H9 (cell line): ENCODE data around the gene ST14. TPM values are rescaled to one million over a fixed set of nuclear protein-coding genes. Genes with fewer than 3 reads are reported as not detected.

Experiments
- DNase-seq: peaks from one replicate; pipeline ENCODE4 v3.0.0-alpha.2; 2017
- H2AFZ ChIP-seq: one replicate; pipeline ENCODE4 v1.6.1; 2013; ENCODE audit warnings: mild to moderate bottlenecking, low read length, control low read depth, moderate library complexity
- H2AK5ac ChIP-seq: 2 replicates; pipeline ENCODE4 v1.6.1; 2013; ENCODE audit warnings: low read length, control low read depth, mixed read lengths; ENCODE audit not compliant: insufficient read length
- H2BK120ac ChIP-seq: one replicate; pipeline ENCODE4 v1.6.1; 2013; ENCODE audit warnings: low read depth, mild to moderate bottlenecking, low read length, control low read depth, inconsistent platforms; ENCODE audit not compliant: poor library complexity, severe bottlenecking
- H2BK12ac ChIP-seq: 2 replicates; pipeline ENCODE4 v1.6.1; 2013; ENCODE audit warnings: low read length, control low read depth, mixed read lengths, low read depth; ENCODE audit not compliant: insufficient read length
- H2BK15ac ChIP-seq: 2 replicates; pipeline ENCODE4 v1.6.1; 2013; ENCODE audit warnings: low read depth, low read length, control low read depth
- H2BK20ac ChIP-seq: one replicate; pipeline ENCODE4 v1.6.1; 2013; ENCODE audit warnings: low read depth, mild to moderate bottlenecking, low read length, control low read depth, inconsistent platforms; ENCODE audit not compliant: poor library complexity, severe bottlenecking
- H2BK5ac ChIP-seq: 2 replicates; pipeline ENCODE4 v1.6.1; 2013; ENCODE audit warnings: low read length, control low read depth, mixed read lengths; ENCODE audit not compliant: insufficient read length
- H3K14ac ChIP-seq: 2 replicates; pipeline ENCODE4 v1.6.1; 2013; ENCODE audit warnings: low read length, control low read depth; ENCODE audit not compliant: insufficient read depth
- H3K18ac ChIP-seq: 2 replicates; pipeline ENCODE4 v1.6.1; 2013; ENCODE audit warnings: low read depth, mild to moderate bottlenecking, mixed read lengths, low read length, control low read depth; ENCODE audit not compliant: insufficient read length
- H3K23ac ChIP-seq: 2 replicates; pipeline ENCODE4 v1.6.1; 2013; ENCODE audit warnings: low read length, control low read depth, mixed read lengths, low read depth; ENCODE audit not compliant: insufficient read length
- H3K23me2 ChIP-seq: 2 replicates; pipeline ENCODE4 v1.6.1; 2013; ENCODE audit warnings: low read depth, mild to moderate bottlenecking, mixed read lengths, low read length, control low read depth; ENCODE audit not compliant: insufficient read length, poor library complexity, severe bottlenecking
- H3K27ac ChIP-seq: 2 replicates; pipeline ENCODE4 v1.5.1; 2013; ENCODE audit warnings: low read length, control low read depth, mixed read lengths, low read depth; ENCODE audit not compliant: insufficient read length
- H3K27me3 ChIP-seq: 2 replicates; pipeline ENCODE4 v1.6.1; 2013; ENCODE audit warnings: low read length, control low read depth, inconsistent platforms; ENCODE audit not compliant: insufficient read depth
- H3K4ac ChIP-seq: 2 replicates; pipeline ENCODE4 v1.6.1; 2013; ENCODE audit warnings: low read depth, mild to moderate bottlenecking, control low read depth, inconsistent platforms, low read length, moderate library complexity
- H3K4me1 ChIP-seq: 2 replicates; pipeline ENCODE4 v1.6.1; 2013; ENCODE audit warnings: low read length, control low read depth, inconsistent platforms; ENCODE audit not compliant: insufficient read depth
- H3K4me2 ChIP-seq: 2 replicates; pipeline ENCODE4 v1.6.1; 2013; ENCODE audit warnings: low read length, control low read depth, mixed read lengths; ENCODE audit not compliant: insufficient read length, insufficient read depth
- H3K56ac ChIP-seq: 2 replicates; pipeline ENCODE4 v1.6.1; 2013; ENCODE audit warnings: low read depth, mild to moderate bottlenecking, mixed read lengths, low read length, control low read depth; ENCODE audit not compliant: insufficient read length
- H3K79me1 ChIP-seq: 2 replicates; pipeline ENCODE4 v1.6.1; 2013; ENCODE audit warnings: low read depth, mild to moderate bottlenecking, moderate library complexity, low read length, control low read depth, inconsistent platforms; ENCODE audit not compliant: insufficient read depth, poor library complexity, severe bottlenecking
- H3K79me2 ChIP-seq: 2 replicates; pipeline ENCODE4 v1.6.1; 2013; ENCODE audit warnings: low read length, control low read depth, inconsistent platforms; ENCODE audit not compliant: insufficient read depth
- H3K9ac ChIP-seq: 2 replicates; pipeline ENCODE4 v1.6.1; 2013; ENCODE audit warnings: low read length, control low read depth, mixed read lengths; ENCODE audit not compliant: insufficient read length; ENCODE audit errors: extremely low read depth
- H3K9me3 ChIP-seq: one replicate; pipeline ENCODE4 v1.6.1; 2013; ENCODE audit warnings: low read depth, low read length, inconsistent platforms; ENCODE audit not compliant: control insufficient read depth
- H3T11ph ChIP-seq: one replicate; pipeline ENCODE4 v1.6.1; 2013; ENCODE audit warnings: mild to moderate bottlenecking, low read length, control low read depth, inconsistent platforms
- H4K20me1 ChIP-seq: one replicate; pipeline ENCODE4 v1.6.1; 2013; ENCODE audit not compliant: control insufficient read depth, insufficient read length, insufficient read depth
- H4K5ac ChIP-seq: 2 replicates; pipeline ENCODE4 v1.6.1; 2013; ENCODE audit warnings: low read depth, mild to moderate bottlenecking, mixed read lengths, low read length, control low read depth; ENCODE audit not compliant: insufficient read length
- H4K8ac ChIP-seq: replicated peaks from 2 replicates; pipeline ENCODE4 v1.6.1; 2013; ENCODE audit warnings: low read length, control low read depth, mixed read lengths, low read depth; ENCODE audit not compliant: insufficient read length
- H4K91ac ChIP-seq: 2 replicates; pipeline ENCODE4 v1.6.1; 2013; ENCODE audit warnings: low read depth, mild to moderate bottlenecking, moderate library complexity, mixed read lengths, low read length, control low read depth; ENCODE audit not compliant: insufficient read length
- H3K27ac Mint-ChIP-seq, 3 experiments: 2 replicates in 2 of 3; 3 replicates in 1 of 3; pipeline ENCODE4 v1.8.0; 2020 to 2021; ENCODE audit warnings: mixed read lengths in 3 of 3, mild to moderate bottlenecking in 1 of 3, moderate library complexity in 1 of 3
- H3K27me3 Mint-ChIP-seq: 2 replicates; pipeline ENCODE4 v1.8.0; 2021; ENCODE audit warnings: low read depth, mild to moderate bottlenecking, moderate library complexity, mixed read lengths
- H3K36me3 Mint-ChIP-seq, 3 experiments: 2 replicates in 2 of 3; 3 replicates in 1 of 3; pipeline ENCODE4 v1.8.0; 2020 to 2021; ENCODE audit warnings: low read depth in 3 of 3, mixed read lengths in 3 of 3; ENCODE audit not compliant: insufficient read depth in 1 of 3
- H3K4me1 Mint-ChIP-seq, 2 experiments: 2 replicates each; pipeline ENCODE4 v1.8.0; 2020; ENCODE audit warnings: mixed read lengths in 2 of 2
- H3K4me3 Mint-ChIP-seq, 2 experiments: 2 replicates in 1 of 2; 3 replicates in 1 of 2; pipeline ENCODE4 v1.8.0; 2020 to 2021; ENCODE audit warnings: mild to moderate bottlenecking in 2 of 2, mixed read lengths in 2 of 2, moderate library complexity in 1 of 2
- H3K9me3 Mint-ChIP-seq, 2 experiments: 2 replicates in 1 of 2; 3 replicates in 1 of 2; pipeline ENCODE4 v1.8.0; 2020; ENCODE audit warnings: mild to moderate bottlenecking in 2 of 2, mixed read lengths in 2 of 2, moderate library complexity in 1 of 2
- WGBS: extraction: QIAGEN DNeasy Blood & Tissue Kit; methylation state at CpG from one replicate; pipeline ENCODE4 v1.1.7; 2013; ENCODE audit warnings: missing lambda C conversion rate, low lambda C conversion rate, mixed read lengths; ENCODE audit not compliant: insufficient read length; ENCODE audit errors: extremely low coverage; 5-methylcytosine and 5-hydroxymethylcytosine counted together
- total RNA-seq: library from RNA; stranded (reverse); gene quantifications from 2 replicates; pipeline ENCODE4 v1.2.1, GENCODE V29; 2021
- TF ChIP-seq, protein P1 (sequence below): fragments of 200-600 bp; sonication (generic); conservative IDR thresholded peaks from 3 replicates; pipeline ENCODE4 v1.8.0; 2021; ENCODE audit warnings: antibody characterized with exemption, mild to moderate bottlenecking

Gene ST14
- total RNA-seq, 1 experiment from 2014 or later = 22.4 TPM

- no peak for DNase-seq
- Histone ChIP-seq H3K4ac (no peak overlapping the region), H3K56ac (no peak overlapping the region), H3K9ac (no peak overlapping the region), H4K5ac (no peak overlapping the region), H2AK5ac (no peak overlapping the region), H4K20me1 (no peaks in the 10 kb centered on the region), H3K27ac (no peak overlapping the region), H2BK15ac (no peak overlapping the region), H3K18ac (no peak overlapping the region), H3K23ac (no peak overlapping the region), H3K79me2 (no peaks in the 10 kb centered on the region), H2AFZ (no peak overlapping the region), H2BK120ac (no peak overlapping the region), H2BK12ac (no peak overlapping the region), H3T11ph (no peak overlapping the region), H3K27me3 (no peaks in the 10 kb centered on the region), H3K9me3 (no peaks in the 10 kb centered on the region), H4K8ac (no peak overlapping the region), H3K4me1 (no peaks in the 10 kb centered on the region), H2BK5ac (no peak overlapping the region), H3K79me1 (no peaks in the 10 kb centered on the region), H3K14ac (no peak overlapping the region), H4K91ac (no peak overlapping the region), H3K23me2 (no peaks in the 10 kb centered on the region), H2BK20ac (no peak overlapping the region), H3K4me2 (no peak overlapping the region)
- Mint-ChIP-seq H3K9me3 (peaks cover 0 to 4% of the 10 kb centered on the region in 2 experiments; a peak in 1 of 5 replicates), H3K4me1 (no peaks in the 10 kb centered on the region), H3K27ac (no peak overlapping the region; a peak in 1 of 7 replicates), H3K27me3 (no peaks in the 10 kb centered on the region; the same call in 1 of the 2 replicates), H3K36me3 (peaks cover 11 to 27% (median 16%) of the 10 kb centered on the region in 3 experiments), H3K4me3 (no peak overlapping the region)
- TF ChIP-seq, protein P1, sequence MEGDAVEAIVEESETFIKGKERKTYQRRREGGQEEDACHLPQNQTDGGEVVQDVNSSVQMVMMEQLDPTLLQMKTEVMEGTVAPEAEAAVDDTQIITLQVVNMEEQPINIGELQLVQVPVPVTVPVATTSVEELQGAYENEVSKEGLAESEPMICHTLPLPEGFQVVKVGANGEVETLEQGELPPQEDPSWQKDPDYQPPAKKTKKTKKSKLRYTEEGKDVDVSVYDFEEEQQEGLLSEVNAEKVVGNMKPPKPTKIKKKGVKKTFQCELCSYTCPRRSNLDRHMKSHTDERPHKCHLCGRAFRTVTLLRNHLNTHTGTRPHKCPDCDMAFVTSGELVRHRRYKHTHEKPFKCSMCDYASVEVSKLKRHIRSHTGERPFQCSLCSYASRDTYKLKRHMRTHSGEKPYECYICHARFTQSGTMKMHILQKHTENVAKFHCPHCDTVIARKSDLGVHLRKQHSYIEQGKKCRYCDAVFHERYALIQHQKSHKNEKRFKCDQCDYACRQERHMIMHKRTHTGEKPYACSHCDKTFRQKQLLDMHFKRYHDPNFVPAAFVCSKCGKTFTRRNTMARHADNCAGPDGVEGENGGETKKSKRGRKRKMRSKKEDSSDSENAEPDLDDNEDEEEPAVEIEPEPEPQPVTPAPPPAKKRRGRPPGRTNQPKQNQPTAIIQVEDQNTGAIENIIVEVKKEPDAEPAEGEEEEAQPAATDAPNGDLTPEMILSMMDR = peak; percentile 33; the same call in 1 of the 3 replicates
- WGBS = no CpG with 5 or more reads among the region's 15 CpGs
Observed at GRCh38 chr11:130198964-130199363, 39.4 kb downstream of the ST14 start.
